Measurements from ENCODE around the gene CTXN2.

The CTXN2 gene

DNA sequence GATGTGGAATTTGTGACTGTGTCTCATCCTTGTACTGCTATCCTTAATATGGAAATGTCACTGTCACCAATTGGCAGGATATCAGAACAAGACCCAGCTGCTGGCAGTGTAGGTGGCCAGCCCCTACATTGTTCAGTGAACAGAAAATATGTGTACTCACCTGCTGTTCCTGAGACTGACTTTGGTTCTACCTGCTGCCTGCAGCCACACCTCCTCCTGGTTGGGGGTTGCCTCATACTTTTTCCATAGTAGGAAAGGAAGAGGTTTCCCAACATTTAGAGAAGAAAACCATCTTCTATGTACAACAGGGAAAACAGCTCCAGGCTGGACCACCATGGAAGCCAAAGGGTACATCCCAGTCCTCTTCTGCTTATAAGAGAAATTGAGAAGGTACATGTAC, 50.5 kb downstream of the CTXN2 start:
- TF ChIP-seq CTCF (IDR thresholded peaks at IDR 0.05; ENCODE audit: insufficient read depth, low read depth, low read length, missing control alignments): no peak
- H3K4me3 ChIP-seq (ENCODE audit: low read length): no peak overlapping the region
- no peak for DNase-seq (ENCODE audit: low read depth)

- no peak for DNase-seq (ENCODE audit: low read depth)
- no peak for TF ChIP-seq CTCF (IDR thresholded peaks at IDR 0.05; ENCODE audit: insufficient read depth, low read depth, low read length, missing control alignments)
- no peak overlapping the region for H3K4me3 ChIP-seq (ENCODE audit: low read length)
Measured at GRCh38 chr15:48242535-48242934, 51.1 kb downstream of the CTXN2 start.

GRCh38 chr15:48244921-48245320, 53.5 kb downstream of the CTXN2 start:
- TF ChIP-seq CTCF (IDR thresholded peaks at IDR 0.05; ENCODE audit: insufficient read depth, low read depth, low read length, missing control alignments): no peak
- peak; percentile 89 for DNase-seq (ENCODE audit: low read depth)
- no peak overlapping the region for H3K4me3 ChIP-seq (ENCODE audit: low read length)

- no peak overlapping the region for H3K4me3 ChIP-seq (ENCODE audit: low read length)
- DNase-seq (ENCODE audit: low read depth): no peak
- no peak for TF ChIP-seq CTCF (IDR thresholded peaks at IDR 0.05; ENCODE audit: insufficient read depth, low read depth, low read length, missing control alignments)
Measured at GRCh38 chr15:48248414-48248813, 56.9 kb downstream of the CTXN2 start.

- peak; percentile 73 for TF ChIP-seq CTCF (IDR thresholded peaks at IDR 0.05; ENCODE audit: insufficient read depth, low read depth, low read length, missing control alignments)
- peak; percentile 79 for DNase-seq (ENCODE audit: low read depth)
- H3K4me3 ChIP-seq (ENCODE audit: low read length): no peak overlapping the region
Measured at GRCh38 chr15:48250640-48251076, 59.2 kb downstream of the CTXN2 start.

- DNase-seq (ENCODE audit: low read depth): no peak
- TF ChIP-seq CTCF (IDR thresholded peaks at IDR 0.05; ENCODE audit: insufficient read depth, low read depth, low read length, missing control alignments): no peak
- no peak overlapping the region for H3K4me3 ChIP-seq (ENCODE audit: low read length)
Measured at GRCh38 chr15:48253172-48253571, 61.7 kb downstream of the CTXN2 start.

Data from epithelial cell of esophagus (primary cell).